GM23248 (cell line): ENCODE data around the gene CAPN14.

Experiments
- EZH2 ChIP-seq: fragments of 200-600 bp; sonication (generic); IDR thresholded peaks from 2 replicates; pipeline ENCODE4 v1.6.1; 2018; ENCODE audit warnings: antibody characterized with exemption, mild to moderate bottlenecking; ENCODE audit not compliant: insufficient read depth, poor library complexity, severe bottlenecking
- EZH2phosphoT487 ChIP-seq: fragments of 200-600 bp; sonication (generic); IDR thresholded peaks from 2 replicates; pipeline ENCODE4 v1.6.1; 2018; ENCODE audit warnings: antibody characterized with exemption, moderate library complexity, mild to moderate bottlenecking, low read depth; ENCODE audit not compliant: insufficient read depth

DNA sequence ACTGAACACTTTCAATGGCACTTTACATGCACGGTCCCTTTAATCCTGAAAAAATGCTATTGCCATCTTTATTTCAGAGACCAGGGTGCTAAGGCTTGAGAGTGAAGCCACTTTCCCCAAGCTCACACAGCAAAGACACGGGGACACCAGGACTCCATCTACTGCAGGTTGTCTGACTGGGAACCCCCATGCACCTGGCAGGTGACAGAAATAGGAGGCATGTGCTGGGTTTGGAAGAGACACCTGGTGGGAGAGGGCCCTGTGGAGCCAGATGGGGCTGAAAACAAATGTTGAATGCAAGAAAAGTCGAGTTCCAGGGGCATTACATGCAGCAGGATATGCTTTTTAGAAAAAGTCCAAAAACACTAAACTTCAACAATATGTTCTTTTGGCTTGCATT lies 11.4 kb upstream of the CAPN14 start:
- no peak for TF ChIP-seq EZH2phosphoT487
- TF ChIP-seq EZH2, result no peak
